ENCODE measurements around the gene FAM174B. TPM values are rescaled to one million over a fixed set of nuclear protein-coding genes. Genes with fewer than 3 reads are reported as not detected.

The FAM174B gene
- total RNA-seq, 1 donor from 2014 or later, result 11.9 TPM

GRCh38 chr15:92601592-92602266 lies 53.8 kb downstream of the FAM174B start:
- DNase-seq (ENCODE audit: low read depth), result no peak

- DNase-seq (ENCODE audit: low read depth), result no peak
Measured at GRCh38 chr15:92600856-92601255, 54.7 kb downstream of the FAM174B start.

GRCh38 chr15:92599394-92599970 lies 56.1 kb downstream of the FAM174B start:
- peak; percentile 93 for DNase-seq (ENCODE audit: low read depth)

GRCh38 chr15:92597548-92597947 lies 58.0 kb downstream of the FAM174B start:
- no peak for DNase-seq (ENCODE audit: low read depth)

GRCh38 chr15:92596623-92597022 lies 59.0 kb downstream of the FAM174B start:
- no peak for DNase-seq (ENCODE audit: low read depth)

GRCh38 chr15:92595506-92596381 lies 59.8 kb downstream of the FAM174B start:
- peak; percentile 13 for DNase-seq (ENCODE audit: low read depth)

GRCh38 chr15:92591275-92591674 lies 64.3 kb downstream of the FAM174B start:
- no peak for DNase-seq (ENCODE audit: low read depth)

GRCh38 chr15:92586966-92587365 lies 68.6 kb downstream of the FAM174B start:
- DNase-seq (ENCODE audit: low read depth), result no peak

- DNase-seq (ENCODE audit: low read depth), result no peak
Measured at GRCh38 chr15:92586383-92586942, 69.1 kb downstream of the FAM174B start.

- no peak for DNase-seq (ENCODE audit: low read depth)
Measured at GRCh38 chr15:92584105-92584504, 71.5 kb downstream of the FAM174B start.

- DNase-seq (ENCODE audit: low read depth), result no peak
Measured at GRCh38 chr15:92583096-92584034, 72.2 kb downstream of the FAM174B start.

GRCh38 chr15:92582206-92582605 lies 73.4 kb downstream of the FAM174B start:
- no peak for DNase-seq (ENCODE audit: low read depth)

- no peak for DNase-seq (ENCODE audit: low read depth)
Measured at GRCh38 chr15:92580933-92581445, 74.6 kb downstream of the FAM174B start.

- DNase-seq (ENCODE audit: low read depth), result no peak
Measured at GRCh38 chr15:92580521-92580920, 75.1 kb downstream of the FAM174B start.

- no peak for DNase-seq (ENCODE audit: low read depth)
Measured at GRCh38 chr15:92579931-92580470, 75.6 kb downstream of the FAM174B start.

GRCh38 chr15:92579486-92579885 lies 76.1 kb downstream of the FAM174B start:
- DNase-seq (ENCODE audit: low read depth), result no peak

- DNase-seq (ENCODE audit: low read depth), result no peak
Measured at GRCh38 chr15:92578096-92578835, 77.3 kb downstream of the FAM174B start.

GRCh38 chr15:92576597-92577200 lies 78.9 kb downstream of the FAM174B start:
- no peak for DNase-seq (ENCODE audit: low read depth)

- DNase-seq (ENCODE audit: low read depth), result no peak
Measured at GRCh38 chr15:92574566-92574965, 81.0 kb downstream of the FAM174B start.

- no peak for DNase-seq (ENCODE audit: low read depth)
Measured at GRCh38 chr15:92574161-92574560, 81.4 kb downstream of the FAM174B start.
